ENCODE results near the gene PLCL1. TPM values are rescaled to one million over a fixed set of nuclear protein-coding genes. Genes with fewer than 3 reads are reported as not detected.

The PLCL1 gene
- total and polyA plus RNA-seq, 10 donors = 0.54 to 6.5 (median 4.0) TPM

- TF ChIP-seq CTCF (IDR thresholded peaks at IDR 0.05 in 8 of 11, conservative IDR thresholded peaks at IDR 0.05 in 3 of 11) (no peak), POLR2AphosphoS5 (IDR thresholded peaks at IDR 0.05) (no peak), POLR2A (IDR thresholded peaks at IDR 0.05) (no peak)
- DNase-seq = no peak
- no peaks in the 10 kb centered on the region for H3K27me3 ChIP-seq (replicated peaks in 1 of 7)
- intact Hi-C loops (cut with DNase I; ENCODE audit: low total_unique reads) = no loop called here
- H3K36me3 ChIP-seq = no peaks in the 10 kb centered on the region
- H3K4me1 ChIP-seq = no peaks in the 10 kb centered on the region
- H3K9me3 ChIP-seq = no peaks in the 10 kb centered on the region
- 90 to 97% (median 93%) methylated on average over 6 of the region's 6 CpGs for WGBS, 5 donors
- H3K4me3 ChIP-seq = no peak overlapping the region
- no peak overlapping the region for H3K27ac ChIP-seq
Measured at GRCh38 chr2:198084156-198084555, 279.8 kb downstream of the PLCL1 start.

- DNase-seq = no peak
- Histone ChIP-seq H3K36me3 (no peaks in the 10 kb centered on the region), H3K9me3 (no peaks in the 10 kb centered on the region), H3K4me3 (no peak overlapping the region), H3K27ac (no peak overlapping the region), H3K4me1 (no peaks in the 10 kb centered on the region), H3K27me3 (replicated peaks in 1 of 7) (no peaks in the 10 kb centered on the region)
- 60 to 73% (median 63%) methylated on average over 2 of the region's 2 CpGs for WGBS, 5 donors
- intact Hi-C loops (cut with DNase I; ENCODE audit: low total_unique reads) = no loop called here
- TF ChIP-seq POLR2A (IDR thresholded peaks at IDR 0.05) = no peak
- no peak for TF ChIP-seq POLR2AphosphoS5 (IDR thresholded peaks at IDR 0.05)
- no peak for TF ChIP-seq CTCF (IDR thresholded peaks at IDR 0.05 in 8 of 11, conservative IDR thresholded peaks at IDR 0.05 in 3 of 11)
Measured at GRCh38 chr2:198096002-198096401, 291.6 kb downstream of the PLCL1 start.

GRCh38 chr2:198096965-198097364, 292.6 kb downstream of the PLCL1 start:
- Histone ChIP-seq H3K9me3 (no peaks in the 10 kb centered on the region), H3K27ac (no peak overlapping the region), H3K36me3 (no peaks in the 10 kb centered on the region), H3K4me1 (no peaks in the 10 kb centered on the region), H3K4me3 (no peak overlapping the region), H3K27me3 (replicated peaks in 1 of 7) (no peaks in the 10 kb centered on the region)
- 66 to 82% (median 75%) methylated on average over 2 of the region's 2 CpGs for WGBS, 5 donors
- intact Hi-C loops (cut with DNase I; ENCODE audit: low total_unique reads) = no loop called here
- TF ChIP-seq POLR2AphosphoS5 (IDR thresholded peaks at IDR 0.05) (no peak), CTCF (IDR thresholded peaks at IDR 0.05 in 8 of 11, conservative IDR thresholded peaks at IDR 0.05 in 3 of 11) (no peak), POLR2A (IDR thresholded peaks at IDR 0.05) (no peak)
- DNase-seq = no peak

- DNase-seq = no peak
- Histone ChIP-seq H3K36me3 (no peaks in the 10 kb centered on the region), H3K27ac (no peak overlapping the region), H3K4me3 (no peak overlapping the region), H3K27me3 (replicated peaks in 1 of 7) (no peaks in the 10 kb centered on the region), H3K9me3 (no peaks in the 10 kb centered on the region), H3K4me1 (no peaks in the 10 kb centered on the region)
- intact Hi-C loops (cut with DNase I; ENCODE audit: low total_unique reads) = no loop called here
- 75 to 88% (median 83%) methylated on average over 3 of the region's 3 CpGs for WGBS, 5 donors
- no peak for TF ChIP-seq POLR2AphosphoS5 (IDR thresholded peaks at IDR 0.05)
- no peak for TF ChIP-seq POLR2A (IDR thresholded peaks at IDR 0.05)
- TF ChIP-seq CTCF (IDR thresholded peaks at IDR 0.05 in 8 of 11, conservative IDR thresholded peaks at IDR 0.05 in 3 of 11) = no peak
Measured at GRCh38 chr2:198097630-198098029, 293.2 kb downstream of the PLCL1 start.
